GM12878 (cell line): ENCODE results near the gene CROCC. TPM values are rescaled to one million over a fixed set of nuclear protein-coding genes. Genes with fewer than 3 reads are reported as not detected.
"Not testable (repeated sequence)": the region's sequence is repeated elsewhere in the genome, so short reads cannot be mapped to it uniquely, and the experiment has no call there.

Experiments
- ATAC-seq: fragments of 200-7000 bp; cut with Tn5 transposase; 3 replicates; pipeline ENCODE4 v1.9.1; 2020; ENCODE audit warnings: mild to moderate bottlenecking, moderate library complexity
- BruUV-seq: library from RNA; stranded (reverse); fragments of 400-500 nt; replicated peaks from 2 replicates; lab custom pipeline; 2021; lab: Mats Ljungman, UMichigan
- CTCF ChIA-PET: fragments of 300-600 bp; sonication (Branson Sonifier 250); formaldehyde crosslinking; extraction: SDS; loops from one replicate; lab custom pipeline; 2021; ENCODE audit warnings: inconsistent platforms; lab: Yijun Ruan, JAX
- POLR2A ChIA-PET: fragments of 350-600 bp; formaldehyde crosslinking; extraction: SDS; loops from one replicate; lab custom pipeline; 2021; ENCODE audit warnings: inconsistent platforms; lab: Charles Lee
- RAD21 ChIA-PET: fragments of 300-600 bp; sonication (Branson Sonifier 250); formaldehyde crosslinking; loops from one replicate; lab custom pipeline; 2023; ENCODE audit warnings: antibody characterized with exemption; ENCODE audit not compliant: unreplicated experiment; lab: Charles Lee
- SMC1A ChIA-PET: fragments of 300-600 bp; sonication (Branson Sonifier 250); formaldehyde crosslinking; loops from one replicate; lab custom pipeline; 2023; ENCODE audit not compliant: unreplicated experiment, uncharacterized antibody; lab: Charles Lee
- DNase-seq: peaks from one replicate; pipeline ENCODE4 v3.0.0-alpha.2; 2011; ENCODE audit warnings: low read depth, low spot score
- FAIRE-seq: peaks from 3 replicates; lab custom pipeline; 2011; peaks lifted over from hg19 to GRCh38; lab: Jason Lieb, UNC
- H2AFZ ChIP-seq: 2 replicates; pipeline ENCODE4 v1.6.0; 2011; ENCODE audit warnings: low read depth, low read length, control low read depth; ENCODE audit not compliant: control insufficient read depth
- H3K27ac ChIP-seq: 2 replicates; pipeline ENCODE4 v1.5.1; 2011; ENCODE audit warnings: control low read depth; ENCODE audit not compliant: control insufficient read depth, insufficient read depth
- H3K27me3 ChIP-seq, 2 experiments: replicated peaks in 1 of 2; 2 replicates each; pipeline versions ENCODE4 v1.6.0 to v1.6.1; 2011; ENCODE audit warnings: low read length in 1 of 2; ENCODE audit not compliant: control insufficient read depth in 2 of 2, insufficient read depth in 2 of 2
- H3K36me3 ChIP-seq, 2 experiments: 2 replicates each; pipeline ENCODE4 v1.5.1; 2011; ENCODE audit warnings: low read length in 1 of 2; ENCODE audit not compliant: control insufficient read depth in 2 of 2, insufficient read depth in 2 of 2
- H3K4me1 ChIP-seq: 2 replicates; pipeline ENCODE4 v1.6.1; 2011; ENCODE audit warnings: mild to moderate bottlenecking, low read length, moderate library complexity, mixed read lengths; ENCODE audit not compliant: control insufficient read depth, insufficient read depth
- H3K4me2 ChIP-seq: 2 replicates; pipeline ENCODE4 v1.6.0; 2011; ENCODE audit warnings: control low read depth; ENCODE audit not compliant: control insufficient read depth, insufficient read depth
- H3K4me3 ChIP-seq: fragments of 200-600 bp; sonication (generic); 2 replicates; pipeline ENCODE4 v1.5.1; 2016
- H3K79me2 ChIP-seq: 2 replicates; pipeline ENCODE4 v1.6.0; 2011; ENCODE audit warnings: low read length; ENCODE audit not compliant: control insufficient read depth, insufficient read depth
- H3K9ac ChIP-seq: 2 replicates; pipeline ENCODE4 v1.8.0; 2011; ENCODE audit warnings: low read length, control low read depth, mixed read lengths; ENCODE audit not compliant: control insufficient read depth, insufficient read depth
- H3K9me3 ChIP-seq: replicated peaks from 3 replicates; pipeline ENCODE4 v1.5.1; 2011; ENCODE audit warnings: mild to moderate bottlenecking, low read length; ENCODE audit not compliant: control insufficient read depth, insufficient read depth
- H4K20me1 ChIP-seq: 2 replicates; pipeline ENCODE4 v1.6.0; 2011; ENCODE audit not compliant: control insufficient read depth, insufficient read depth
- MLLT1 ChIP-seq: fragments of 450-650 bp; IDR thresholded peaks from 2 replicates; pipeline ENCODE4 v1.6.1; 2016; ENCODE audit warnings: mild to moderate bottlenecking
- MYC ChIP-seq: IDR thresholded peaks from 2 replicates; pipeline ENCODE4 v1.6.1; 2011; ENCODE audit warnings: mild to moderate bottlenecking, low read length, moderate library complexity, inconsistent platforms; ENCODE audit not compliant: insufficient read depth, insufficient replicate concordance, insufficient read length, severe bottlenecking
- SMAD5 ChIP-seq: IDR thresholded peaks from 2 replicates; pipeline ENCODE4 v1.6.1; 2016; ENCODE audit warnings: antibody characterized with exemption, low read depth
- SUZ12 ChIP-seq: fragments of 200-600 bp; sonication (generic); IDR thresholded peaks from one replicate; pipeline ENCODE4 v1.6.1; 2018; ENCODE audit warnings: antibody characterized with exemption, mild to moderate bottlenecking; ENCODE audit not compliant: unreplicated experiment
- ZNF274 ChIP-seq: IDR thresholded peaks from one replicate; pipeline ENCODE4 v1.8.0; 2011; ENCODE audit not compliant: insufficient read length, insufficient read depth
- WGBS: methylation state at CpG from one replicate; pipeline ENCODE4 v1.1.6; 2016; ENCODE audit warnings: low lambda C conversion rate; ENCODE audit not compliant: insufficient replicate concordance, insufficient coverage; ENCODE audit errors: missing lambda C conversion rate; 5-methylcytosine and 5-hydroxymethylcytosine counted together
- in situ Hi-C: fragments of 300-500 bp; cut with MboI; formaldehyde crosslinking; loops from 9 replicates; pipeline ENCODE4 v1.14.3; 2018; ENCODE audit warnings: mixed read lengths
- intact Hi-C: fragments of 100-400 bp; cut with micrococcal nuclease; formaldehyde crosslinking; loops from one replicate; pipeline ENCODE4 v1.14.2; 2022; ENCODE audit not compliant: unreplicated experiment
- polyA plus RNA-seq, 11 experiments: library from polyadenylated mRNA; depleted of rRNA in 4 of 11; unstranded in 6 of 11; stranded (reverse) in 5 of 11; fragments of >200 nt; fragmentation: Nextera tagmentation in 4 of 11; fragmentation: Illumina TruSeq in 1 of 11; extraction: Ambion mirVana in 4 of 11; extraction: Trizol in 1 of 11; gene quantifications; 1 replicate in 1 of 11; 2 replicates in 10 of 11; pipeline versions ENCODE4 v1.2.1 to v1.2.3, GENCODE V29; 2011 to 2016; ENCODE audit warnings: inconsistent platforms in 2 of 11, missing spikeins in 2 of 11, low read depth in 1 of 11
- total RNA-seq, 4 experiments: library from RNA; depleted of rRNA in 3 of 4; stranded (reverse); fragments of >200 nt in 3 of 4; fragmentation: Illumina TruSeq in 1 of 4; extraction: Trizol in 1 of 4; gene quantifications; 2 replicates each; pipeline versions ENCODE4 v1.2.1 to v1.2.3, GENCODE V29; 2013 to 2021

The CROCC gene
- total and polyA plus RNA-seq, 10 of the 15 experiments (the other 5 are each of a cell fraction or from before 2014, with no cell fraction given): 0.04 to 5.5 (median 2.3) TPM

GRCh38 chr1:16961297-16962133 lies 39.8 kb downstream of the CROCC start (continued):
- TF ChIP-seq ZNF274 (no peak), MLLT1 (no peak), SMAD5 (no peak), SUZ12 (no peak), MYC (no peak)

GRCh38 chr1:16964169-16964568 lies 42.4 kb downstream of the CROCC start:
- ATAC-seq, H3K36me3 ChIP-seq, H2AFZ ChIP-seq, in situ Hi-C loops, H3K9ac ChIP-seq, DNase-seq, H3K27me3 ChIP-seq, RAD21 ChIA-PET, H3K27ac ChIP-seq, BruUV-seq, H3K4me1 ChIP-seq, H3K4me2 ChIP-seq, SMC1A ChIA-PET, H3K4me3 ChIP-seq, H4K20me1 ChIP-seq, H3K9me3 ChIP-seq, H3K79me2 ChIP-seq, intact Hi-C loops, FAIRE-seq: not testable (repeated sequence)
- POLR2A ChIA-PET: interaction anchor here (0.7 kb wide), 1 partner anchor 45 kb away, joined by 4 read pairs; no protein-coding TSS in a partner anchor
- WGBS: 70% methylated on average over 4 of the region's 4 CpGs
- CTCF ChIA-PET: interaction anchor here (2.2 kb wide), 1 partner anchor 82 kb away, joined by 13 read pairs; no protein-coding TSS in a partner anchor
